ENCODE measurements around the gene RASSF7.
A peak's percentile ranks its signal among the peaks of the same experiment; 100 is the strongest.

The RASSF7 gene

DNA sequence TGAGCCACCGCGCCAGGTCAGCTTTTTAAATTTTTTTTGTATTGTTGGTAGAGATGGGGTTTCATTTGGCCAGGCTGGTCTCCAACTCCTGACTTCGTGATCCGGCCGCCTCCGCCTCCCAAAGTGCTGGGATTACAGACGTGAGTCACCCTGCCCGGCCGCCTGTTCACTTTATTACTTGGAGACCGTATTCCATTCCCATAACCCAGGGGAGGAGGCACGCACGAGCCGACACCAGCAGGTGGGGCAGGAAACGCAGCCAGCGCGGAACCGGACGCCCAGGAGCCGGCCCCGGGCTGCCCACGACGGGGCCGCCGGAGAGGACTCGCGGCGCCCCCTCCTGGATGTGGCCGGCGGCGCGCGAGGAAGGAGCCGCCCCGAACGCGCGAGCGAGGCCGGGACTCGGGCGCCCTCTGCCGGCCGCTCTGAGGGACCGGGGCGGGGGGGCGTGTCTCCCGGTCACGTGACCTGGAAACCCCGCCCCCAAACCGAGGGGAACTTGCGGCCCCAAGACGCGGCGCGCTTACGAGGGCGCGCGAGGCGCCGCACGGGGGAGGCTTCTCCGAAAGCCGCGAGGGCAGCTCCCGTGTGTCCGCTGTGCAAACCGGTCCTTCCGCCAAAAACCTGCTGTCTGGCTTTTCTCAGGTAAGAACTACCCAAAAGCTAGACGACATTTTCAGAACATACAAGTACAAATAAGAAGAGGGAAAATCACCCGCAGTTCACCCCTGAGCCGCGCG, 42.1 kb upstream of the RASSF7 start:
- no peak overlapping the region for H3K4me3 ChIP-seq (replicated peaks; ENCODE audit: low read depth, low read length)
- DNase-seq (ENCODE audit: extremely low read depth, insufficient read length), result peak; percentile 91
- TF ChIP-seq, protein P1, sequence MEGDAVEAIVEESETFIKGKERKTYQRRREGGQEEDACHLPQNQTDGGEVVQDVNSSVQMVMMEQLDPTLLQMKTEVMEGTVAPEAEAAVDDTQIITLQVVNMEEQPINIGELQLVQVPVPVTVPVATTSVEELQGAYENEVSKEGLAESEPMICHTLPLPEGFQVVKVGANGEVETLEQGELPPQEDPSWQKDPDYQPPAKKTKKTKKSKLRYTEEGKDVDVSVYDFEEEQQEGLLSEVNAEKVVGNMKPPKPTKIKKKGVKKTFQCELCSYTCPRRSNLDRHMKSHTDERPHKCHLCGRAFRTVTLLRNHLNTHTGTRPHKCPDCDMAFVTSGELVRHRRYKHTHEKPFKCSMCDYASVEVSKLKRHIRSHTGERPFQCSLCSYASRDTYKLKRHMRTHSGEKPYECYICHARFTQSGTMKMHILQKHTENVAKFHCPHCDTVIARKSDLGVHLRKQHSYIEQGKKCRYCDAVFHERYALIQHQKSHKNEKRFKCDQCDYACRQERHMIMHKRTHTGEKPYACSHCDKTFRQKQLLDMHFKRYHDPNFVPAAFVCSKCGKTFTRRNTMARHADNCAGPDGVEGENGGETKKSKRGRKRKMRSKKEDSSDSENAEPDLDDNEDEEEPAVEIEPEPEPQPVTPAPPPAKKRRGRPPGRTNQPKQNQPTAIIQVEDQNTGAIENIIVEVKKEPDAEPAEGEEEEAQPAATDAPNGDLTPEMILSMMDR (IDR thresholded peaks at IDR 0.05; ENCODE audit: insufficient read depth, low read length, poor library complexity, severe bottlenecking), result peak; percentile 46
- H3K36me3 ChIP-seq (ENCODE audit: control insufficient read depth, insufficient read depth, low read length), result no peaks in the 10 kb centered on the region; the same call in 1 of the 2 replicates
- no peaks in the 10 kb centered on the region for H3K27me3 ChIP-seq (replicated peaks; ENCODE audit: control insufficient read depth, insufficient read depth, low read length)

DNA sequence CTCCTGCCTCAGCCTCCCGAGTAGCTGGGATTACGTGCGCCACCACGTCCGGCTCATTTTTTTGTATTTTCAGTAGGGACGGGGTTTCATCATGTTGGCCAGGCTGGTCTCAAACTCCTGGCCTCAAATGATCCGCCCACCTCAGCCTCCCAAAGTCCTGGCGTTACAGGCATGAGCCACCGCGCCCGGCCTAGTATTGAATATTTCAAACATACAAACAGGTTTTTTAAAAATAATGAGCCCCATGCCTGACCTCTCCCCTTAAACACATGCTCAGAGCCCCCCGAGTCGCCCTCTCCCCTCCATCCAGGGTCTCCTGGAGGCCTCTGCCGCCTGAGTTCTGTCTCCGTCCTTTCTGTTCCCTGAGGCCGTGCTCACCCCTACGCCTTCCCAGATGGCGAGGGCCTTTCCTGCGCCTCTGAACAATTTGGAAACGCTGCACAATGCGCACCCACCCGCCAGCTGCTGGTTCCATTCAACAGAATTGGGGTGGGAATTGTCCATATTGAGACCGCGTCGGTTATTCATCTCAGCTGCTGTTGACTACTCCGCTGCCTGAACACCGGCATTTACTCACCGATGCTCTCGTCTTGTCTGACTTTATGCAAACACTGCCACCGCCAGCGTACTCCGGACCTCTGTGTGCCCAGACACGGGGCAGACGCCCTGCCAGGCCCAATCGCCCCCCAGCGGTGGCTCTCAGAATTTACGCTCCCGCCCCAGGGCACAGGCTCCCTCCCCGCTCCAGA, 40.2 kb upstream of the RASSF7 start:
- TF ChIP-seq, protein P1 (IDR thresholded peaks at IDR 0.05; ENCODE audit: insufficient read depth, low read length, poor library complexity, severe bottlenecking), result no peak
- H3K27me3 ChIP-seq (replicated peaks; ENCODE audit: control insufficient read depth, insufficient read depth, low read length), result no peaks in the 10 kb centered on the region
- H3K36me3 ChIP-seq (ENCODE audit: control insufficient read depth, insufficient read depth, low read length), result no peaks in the 10 kb centered on the region
- DNase-seq (ENCODE audit: extremely low read depth, insufficient read length), result no peak
- H3K4me3 ChIP-seq (replicated peaks; ENCODE audit: low read depth, low read length), result no peak overlapping the region

DNA sequence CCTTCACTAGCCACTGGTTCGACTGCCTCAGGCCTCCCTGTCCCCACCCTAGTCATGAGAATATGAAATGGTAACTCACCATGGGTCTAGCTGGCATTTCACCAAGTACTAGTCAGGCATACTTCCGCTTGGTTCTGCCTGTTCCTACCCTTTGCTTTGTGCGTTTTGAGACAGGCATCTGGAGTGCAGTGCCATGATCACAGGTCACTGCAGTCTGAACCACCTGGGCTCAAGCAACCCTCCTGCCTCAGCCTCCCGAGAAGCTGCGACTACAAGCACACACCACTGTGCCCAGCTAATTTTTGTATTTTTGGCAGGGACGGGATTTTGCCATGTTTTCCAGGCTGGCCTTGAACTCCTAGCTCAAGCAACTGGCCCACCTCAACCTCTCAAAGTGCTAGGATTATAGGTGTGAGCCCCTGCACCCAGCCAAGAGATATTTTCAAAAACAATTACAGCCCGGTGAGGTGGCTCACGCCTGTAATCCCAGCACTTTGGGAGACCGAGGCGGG, 39.5 kb upstream of the RASSF7 start:
- no peaks in the 10 kb centered on the region for H3K36me3 ChIP-seq (ENCODE audit: control insufficient read depth, insufficient read depth, low read length)
- no peak overlapping the region for H3K4me3 ChIP-seq (replicated peaks; ENCODE audit: low read depth, low read length)
- no peaks in the 10 kb centered on the region for H3K27me3 ChIP-seq (replicated peaks; ENCODE audit: control insufficient read depth, insufficient read depth, low read length)
- no peak for DNase-seq (ENCODE audit: extremely low read depth, insufficient read length)
- TF ChIP-seq, protein P1 (IDR thresholded peaks at IDR 0.05; ENCODE audit: insufficient read depth, low read length, poor library complexity, severe bottlenecking), result no peak

DNA sequence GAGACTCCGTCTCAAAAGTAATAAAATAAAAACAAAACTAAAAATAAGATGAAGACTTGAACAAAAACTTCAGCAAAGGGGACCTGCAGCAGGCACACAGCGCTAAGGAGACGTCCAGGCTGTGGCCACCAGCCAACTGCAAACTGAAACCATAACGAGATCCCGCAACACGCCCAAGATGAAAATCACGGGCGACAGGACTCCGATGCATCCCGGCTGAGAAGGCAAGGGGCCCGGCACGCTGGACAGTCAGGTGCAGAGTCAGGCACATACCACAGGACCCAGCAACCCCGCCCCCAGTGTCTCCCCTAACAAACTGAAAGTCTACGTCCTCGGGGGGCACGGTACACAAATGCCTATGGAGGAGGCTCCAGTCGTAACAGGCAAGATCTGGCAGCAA, 34.6 kb upstream of the RASSF7 start:
- Histone ChIP-seq H3K27me3 (replicated peaks; ENCODE audit: control insufficient read depth, insufficient read depth, low read length) (no peaks in the 10 kb centered on the region), H3K4me3 (replicated peaks; ENCODE audit: low read depth, low read length) (no peak overlapping the region), H3K36me3 (ENCODE audit: control insufficient read depth, insufficient read depth, low read length) (peaks cover 6% of the 10 kb centered on the region)
- no peak for DNase-seq (ENCODE audit: extremely low read depth, insufficient read length)
- TF ChIP-seq, protein P1 (IDR thresholded peaks at IDR 0.05; ENCODE audit: insufficient read depth, low read length, poor library complexity, severe bottlenecking), result no peak

DNA sequence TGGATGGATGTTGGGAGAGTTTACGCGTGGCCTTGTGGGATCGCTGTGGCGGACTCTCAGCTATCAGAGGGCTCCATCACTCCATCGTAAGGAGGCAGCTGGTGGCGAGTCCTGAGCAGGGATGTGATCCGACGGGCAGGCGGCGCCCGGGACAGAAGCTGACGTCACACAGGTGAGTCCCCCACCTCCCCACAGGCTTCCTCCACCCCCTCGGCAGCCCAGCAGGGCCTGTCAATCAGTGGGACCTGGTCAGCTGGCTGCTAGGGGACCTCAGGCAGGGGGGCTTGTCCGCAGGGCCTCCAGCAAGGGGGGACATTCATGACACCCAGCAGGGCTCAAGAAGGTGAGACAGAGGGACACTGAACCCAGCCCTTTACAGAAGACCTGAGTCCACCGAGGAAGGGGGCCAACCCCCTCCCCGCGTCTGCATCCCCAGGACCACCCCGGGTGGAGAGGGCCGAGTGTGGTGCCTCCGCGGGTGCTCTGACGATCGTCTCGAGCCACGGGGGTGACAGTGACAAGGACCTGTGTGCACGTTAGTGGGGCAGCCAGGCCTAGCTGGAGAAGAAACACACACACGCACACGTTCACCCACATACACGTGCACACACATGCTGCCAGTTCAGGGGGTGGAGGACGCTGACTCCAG, 32.5 kb upstream of the RASSF7 start:
- H3K27me3 ChIP-seq (replicated peaks; ENCODE audit: control insufficient read depth, insufficient read depth, low read length), result no peaks in the 10 kb centered on the region
- no peak overlapping the region for H3K4me3 ChIP-seq (replicated peaks; ENCODE audit: low read depth, low read length)
- TF ChIP-seq, protein P1 (IDR thresholded peaks at IDR 0.05; ENCODE audit: insufficient read depth, low read length, poor library complexity, severe bottlenecking), result no peak
- H3K36me3 ChIP-seq (ENCODE audit: control insufficient read depth, insufficient read depth, low read length), result peaks cover 16% of the 10 kb centered on the region
- DNase-seq (ENCODE audit: extremely low read depth, insufficient read length), result no peak
